ENCODE measurements around the gene PXMP2.

- no peak for TF ChIP-seq CTCF (conservative IDR thresholded peaks at IDR 0.05; ENCODE audit: low read depth, low read length)
- no peak for TF ChIP-seq EZH2 (IDR thresholded peaks at IDR 0.05; ENCODE audit: low read length, unreplicated experiment)
These were observed 30.4 kb downstream of the PXMP2 start for GRCh38 chr12:132717531-132718387.
